SKM-1 (cell line): ENCODE results near the gene FIBP.

ENCODE experiments used
- DNase-seq: peaks from one replicate; lab custom pipeline; 2025; ENCODE audit not compliant: unreplicated experiment; lab: John Stamatoyannopoulos, UW

FIBP gene

GRCh38 chr11:65888163-65888814 lies at the start of gene FIBP:
Gene FIBP (minus strand): TSS chr11:65888471. CDS start chr11:65888418, 53 bp downstream.
- DNase-seq: peak; percentile 95

- no peak for DNase-seq
Observed at GRCh38 chr11:65937766-65938165, 49.5 kb upstream of the FIBP start.

GRCh38 chr11:65934014-65934413 lies 45.7 kb upstream of the FIBP start:
- DNase-seq: no peak

GRCh38 chr11:65932558-65932919 lies 44.3 kb upstream of the FIBP start:
- no peak for DNase-seq

- no peak for DNase-seq
Observed at GRCh38 chr11:65931773-65932557, 43.7 kb upstream of the FIBP start.

- no peak for DNase-seq
Observed at GRCh38 chr11:65928667-65929066, 40.4 kb upstream of the FIBP start.

GRCh38 chr11:65927904-65928397 lies 39.7 kb upstream of the FIBP start:
- DNase-seq: no peak

GRCh38 chr11:65925397-65925796 lies 37.1 kb upstream of the FIBP start:
- DNase-seq: no peak

- DNase-seq: no peak
Observed at GRCh38 chr11:65922565-65922964, 34.3 kb upstream of the FIBP start.

GRCh38 chr11:65921876-65922275 lies 33.6 kb upstream of the FIBP start:
- DNase-seq: no peak

- DNase-seq: no peak
Observed at GRCh38 chr11:65921033-65921555, 32.8 kb upstream of the FIBP start.

GRCh38 chr11:65920372-65920802 lies 32.1 kb upstream of the FIBP start:
- DNase-seq: no peak

- DNase-seq: no peak
Observed at GRCh38 chr11:65919573-65920371, 31.5 kb upstream of the FIBP start.

- DNase-seq: peak; percentile 94
Observed at GRCh38 chr11:65919141-65919572, 30.9 kb upstream of the FIBP start, which contains the start of gene DRAP1. Gene DRAP1 (plus strand): TSS chr11:65919426. CDS start chr11:65919502, 76 bp downstream.

- DNase-seq: no peak
Observed at GRCh38 chr11:65918211-65919140, 30.2 kb upstream of the FIBP start, which contains the start of gene C11orf68. Gene C11orf68 (minus strand): TSS chr11:65919062. CDS start chr11:65919031, 31 bp downstream.

GRCh38 chr11:65917434-65918210 lies 29.4 kb upstream of the FIBP start:
- no peak for DNase-seq

- no peak for DNase-seq
Observed at GRCh38 chr11:65917077-65917433, 28.8 kb upstream of the FIBP start.

- DNase-seq: no peak
Observed at GRCh38 chr11:65916391-65916790, 28.1 kb upstream of the FIBP start.

- no peak for DNase-seq
Observed at GRCh38 chr11:65915821-65916251, 27.6 kb upstream of the FIBP start.
